NCI-H1092 treated with DMSO at 0.1 percent for 48 hours (cell line): ENCODE data around the gene ATP10B.
A peak's percentile ranks its signal among the peaks of the same experiment; 100 is the strongest.

Source experiments
- DNase-seq: peaks from one replicate; lab custom pipeline; 2025; lab: John Stamatoyannopoulos, UW

The ATP10B gene

DNA sequence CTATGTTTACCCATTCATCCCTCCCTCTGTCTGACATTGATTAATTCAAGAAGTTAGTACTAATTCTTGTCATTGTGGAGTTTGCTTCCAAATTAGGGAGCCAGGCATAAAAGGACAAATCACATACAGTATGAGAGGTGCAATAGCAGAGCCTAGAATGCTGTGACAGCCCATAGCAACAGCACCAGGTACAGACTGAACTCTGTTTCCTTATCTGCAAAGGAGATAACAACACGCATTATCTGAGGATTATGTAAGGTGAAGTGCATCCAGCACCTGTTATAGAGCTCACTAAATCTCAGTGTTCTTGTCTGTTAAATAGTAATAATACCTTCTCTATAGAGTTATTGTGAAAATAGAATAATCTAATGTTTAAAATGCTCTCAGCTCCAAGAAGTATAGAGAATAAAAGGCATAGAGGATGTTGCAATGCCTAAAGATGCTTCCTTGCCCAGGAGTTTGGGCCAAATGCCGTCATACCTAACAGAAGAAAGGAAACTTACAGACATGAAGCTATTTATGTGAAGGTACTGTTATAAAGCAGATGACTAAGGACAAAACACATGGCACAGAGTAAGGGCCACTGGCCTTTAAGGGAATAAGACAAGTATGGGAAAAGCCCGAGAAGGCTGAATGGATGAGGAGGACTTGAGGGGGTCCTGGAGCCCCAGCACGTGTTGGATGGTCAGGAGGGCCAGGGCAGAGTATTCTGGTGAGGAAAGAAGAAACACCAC is 214.5 kb downstream of the ATP10B start:
- no peak for DNase-seq

DNA sequence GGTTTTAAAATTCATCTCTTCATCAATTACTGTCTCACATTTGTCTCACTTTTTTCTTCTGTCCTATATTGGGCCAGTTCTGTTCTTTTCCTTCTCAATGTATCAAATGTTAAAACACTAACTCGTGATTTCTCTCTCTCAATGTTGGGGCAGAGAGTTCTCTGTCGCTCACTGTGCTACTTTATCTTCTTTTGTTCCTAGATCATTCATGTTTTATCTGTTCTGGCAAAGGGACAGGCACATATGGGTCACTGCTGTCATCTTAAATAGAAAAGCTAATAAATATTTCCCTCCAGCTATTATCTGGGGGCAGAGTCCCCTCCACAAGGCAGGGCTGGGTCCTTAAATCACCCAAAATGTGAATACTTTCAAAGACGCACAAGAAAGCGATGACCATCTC is 216.3 kb downstream of the ATP10B start:
- no peak for DNase-seq

DNA sequence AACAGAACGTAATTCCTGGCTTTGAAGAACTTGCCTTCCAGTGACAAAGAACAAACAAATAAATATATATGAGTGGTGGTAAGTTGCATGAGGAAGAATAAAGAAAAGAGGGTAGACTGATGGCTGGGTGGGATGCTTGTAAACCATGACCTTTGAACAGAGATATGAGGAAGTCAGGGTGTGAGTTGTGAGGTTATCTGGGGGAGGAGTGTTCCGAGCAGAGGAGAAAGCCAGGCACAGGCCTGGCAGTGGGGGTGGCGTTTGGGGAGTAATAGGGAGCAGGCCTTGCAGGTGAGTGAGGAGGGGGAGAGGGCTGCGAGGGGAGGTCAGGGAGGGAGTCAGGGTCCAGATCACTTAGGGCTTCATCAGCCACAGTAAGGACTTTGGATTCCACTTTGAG is 217.0 kb downstream of the ATP10B start:
- DNase-seq, result no peak

DNA sequence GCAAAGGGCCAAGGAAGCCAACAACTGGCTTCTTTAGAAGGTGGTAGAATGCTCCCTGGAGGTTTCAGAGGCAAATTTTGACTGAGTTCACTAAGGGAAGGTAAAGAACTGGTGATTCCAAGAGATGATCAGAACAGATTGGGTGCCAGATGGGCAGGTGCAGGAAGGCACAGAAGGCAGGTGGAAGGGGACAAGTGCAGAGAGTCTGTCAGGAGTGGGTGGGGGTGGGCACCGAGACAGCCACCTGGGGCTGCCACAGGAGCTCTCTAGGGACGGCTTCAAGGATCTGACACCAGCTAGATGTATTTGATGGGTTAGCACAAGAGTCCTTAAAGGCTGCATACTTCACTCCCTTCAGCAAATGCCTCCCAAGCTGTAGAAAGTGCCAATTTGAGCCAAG is 223.0 kb downstream of the ATP10B start:
- peak; percentile 27 for DNase-seq

DNA sequence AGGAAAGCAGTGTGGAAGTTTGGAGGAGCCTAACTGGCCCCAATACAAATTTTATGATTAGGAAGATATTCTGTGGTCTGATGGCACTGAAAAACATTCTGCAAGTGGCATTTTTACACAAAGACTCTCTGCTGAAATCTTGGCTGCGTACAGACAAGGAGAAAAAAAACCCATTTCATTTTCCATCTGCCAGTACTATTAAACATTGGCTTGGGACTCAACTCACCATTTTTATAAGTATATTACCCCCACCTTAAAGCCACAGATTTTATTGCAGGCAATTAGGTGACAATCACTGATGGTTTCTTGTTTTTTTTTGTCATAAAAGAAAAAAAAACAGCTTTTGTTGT is 223.4 kb downstream of the ATP10B start:
- no peak for DNase-seq

DNA sequence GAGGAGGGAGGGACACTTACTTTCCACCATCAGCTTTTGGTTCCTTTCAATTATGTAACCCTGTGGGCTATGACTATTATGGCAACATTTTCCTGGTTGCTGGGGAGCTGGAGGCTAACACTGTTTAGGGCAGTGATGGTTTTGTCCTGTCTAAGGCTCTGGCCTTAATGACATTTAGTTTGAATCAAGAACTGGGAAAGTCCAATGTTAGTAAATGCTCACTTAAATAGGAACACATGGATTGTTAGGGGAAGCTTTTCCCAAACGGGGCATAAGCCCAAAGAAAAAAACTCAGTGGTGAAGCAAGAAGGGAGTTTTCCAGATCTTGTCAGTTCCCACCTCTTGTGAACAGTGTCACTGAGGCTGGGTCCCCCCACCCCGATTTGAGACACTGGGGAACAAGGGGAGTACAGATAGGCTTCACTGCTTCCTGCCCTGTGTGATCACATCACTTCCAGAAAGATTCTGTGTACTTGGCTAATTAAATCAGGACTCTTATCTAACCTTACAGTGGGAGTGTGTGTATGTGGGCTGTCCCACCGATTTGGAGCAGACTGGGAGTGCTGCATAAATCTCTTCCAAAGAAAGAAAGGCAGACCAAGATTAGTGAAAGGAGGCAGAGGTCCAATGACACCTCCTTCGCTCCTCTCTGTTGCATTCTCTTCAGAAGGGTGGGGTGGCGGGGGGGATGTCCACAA is 223.9 kb downstream of the ATP10B start:
- DNase-seq, result no peak

DNA sequence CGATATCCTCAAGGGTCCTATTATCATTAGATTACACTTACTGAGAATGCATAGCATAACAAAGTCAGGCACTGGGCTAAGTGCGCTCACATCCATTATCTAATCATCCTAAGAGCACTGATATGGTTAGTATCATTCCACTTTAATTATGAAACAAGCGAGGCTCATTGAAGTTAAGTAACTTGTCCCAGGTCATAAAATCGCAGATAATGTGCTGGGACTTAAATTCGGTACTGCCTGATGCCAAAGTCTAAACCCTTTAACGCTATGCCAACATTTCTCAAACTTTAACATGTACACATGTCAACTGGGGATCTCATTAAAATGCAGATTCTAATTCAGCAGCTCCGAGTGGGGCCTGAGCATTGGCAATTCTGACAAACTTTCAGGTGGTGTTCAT is 225.7 kb downstream of the ATP10B start:
- DNase-seq, result no peak

DNA sequence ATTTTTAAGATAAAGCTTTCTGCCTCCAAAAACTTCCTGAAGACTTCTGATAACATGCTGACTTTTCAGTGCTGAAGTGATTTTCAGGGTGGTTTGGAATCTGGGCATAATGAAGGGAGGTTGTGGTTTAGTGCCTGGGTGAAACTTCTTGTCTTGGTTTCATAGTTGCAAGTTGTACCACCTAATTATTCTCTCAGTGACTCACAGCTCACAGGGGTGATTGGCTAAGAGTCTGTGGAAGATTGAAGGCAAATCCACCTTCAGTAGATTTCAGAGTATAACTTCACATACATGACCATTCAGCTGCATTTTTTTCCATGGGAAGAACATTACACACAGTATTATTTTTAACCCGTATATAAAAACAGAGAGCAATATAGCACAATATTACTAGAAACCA is 230.5 kb downstream of the ATP10B start:
- DNase-seq, result no peak

DNA sequence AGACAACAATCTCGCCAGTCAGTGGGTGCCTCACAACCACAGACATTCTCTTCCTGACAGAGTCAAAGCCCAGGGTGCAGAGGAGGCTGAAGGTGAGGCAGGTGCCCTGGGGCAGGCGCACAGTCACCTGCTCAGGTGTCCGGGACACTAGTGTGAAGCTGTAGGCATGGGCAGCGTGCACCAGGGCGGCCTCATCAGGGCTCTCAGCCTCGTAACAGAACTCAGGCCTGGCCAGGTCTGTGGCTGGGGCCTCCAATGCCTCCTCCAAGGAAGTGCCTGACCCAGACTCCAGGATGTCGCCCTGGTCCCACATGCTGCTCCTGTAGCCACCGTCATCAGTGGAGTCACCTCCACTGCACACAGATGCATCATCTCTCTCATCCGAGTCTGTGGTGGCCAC is 231.6 kb downstream of the ATP10B start:
- no peak for DNase-seq

DNA sequence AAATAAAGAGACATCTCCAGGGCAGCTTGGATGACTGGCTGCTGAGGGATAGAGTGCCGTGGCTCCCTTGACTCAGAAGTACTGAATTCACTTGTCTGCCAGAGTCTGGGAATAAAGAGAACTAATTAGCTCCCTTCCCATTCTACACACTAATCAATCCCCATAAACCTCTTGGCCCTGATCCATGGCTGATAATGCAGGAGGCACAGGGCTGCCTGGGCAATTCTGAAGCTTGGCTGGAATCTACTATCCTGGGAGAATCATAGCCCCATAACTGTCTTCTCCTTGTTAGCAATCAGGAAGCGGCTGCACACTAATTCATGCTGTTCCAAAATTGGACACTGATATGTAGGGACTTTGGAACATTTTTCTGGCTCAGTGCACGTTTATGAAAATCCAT is 232.6 kb downstream of the ATP10B start:
- peak; percentile 67 for DNase-seq

DNA sequence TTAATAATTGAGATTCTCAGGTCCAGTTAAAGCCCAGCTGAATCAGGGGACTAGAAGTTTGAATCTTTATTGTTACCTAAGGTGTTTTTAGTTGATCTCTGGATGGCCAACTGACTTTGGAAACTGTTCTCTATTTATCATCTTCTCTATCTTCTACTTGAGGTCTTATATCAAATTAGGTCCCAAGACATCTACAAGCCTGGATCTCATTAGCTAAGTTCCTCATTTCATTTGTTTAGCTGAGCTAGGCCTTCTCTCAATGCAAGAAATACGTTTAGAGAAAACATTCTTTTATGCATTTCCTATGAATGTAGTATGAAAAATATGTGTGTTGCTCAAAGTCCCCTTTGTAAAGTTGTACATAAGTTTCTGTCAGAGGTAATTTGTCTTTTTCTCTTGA is 233.7 kb downstream of the ATP10B start:
- no peak for DNase-seq

DNA sequence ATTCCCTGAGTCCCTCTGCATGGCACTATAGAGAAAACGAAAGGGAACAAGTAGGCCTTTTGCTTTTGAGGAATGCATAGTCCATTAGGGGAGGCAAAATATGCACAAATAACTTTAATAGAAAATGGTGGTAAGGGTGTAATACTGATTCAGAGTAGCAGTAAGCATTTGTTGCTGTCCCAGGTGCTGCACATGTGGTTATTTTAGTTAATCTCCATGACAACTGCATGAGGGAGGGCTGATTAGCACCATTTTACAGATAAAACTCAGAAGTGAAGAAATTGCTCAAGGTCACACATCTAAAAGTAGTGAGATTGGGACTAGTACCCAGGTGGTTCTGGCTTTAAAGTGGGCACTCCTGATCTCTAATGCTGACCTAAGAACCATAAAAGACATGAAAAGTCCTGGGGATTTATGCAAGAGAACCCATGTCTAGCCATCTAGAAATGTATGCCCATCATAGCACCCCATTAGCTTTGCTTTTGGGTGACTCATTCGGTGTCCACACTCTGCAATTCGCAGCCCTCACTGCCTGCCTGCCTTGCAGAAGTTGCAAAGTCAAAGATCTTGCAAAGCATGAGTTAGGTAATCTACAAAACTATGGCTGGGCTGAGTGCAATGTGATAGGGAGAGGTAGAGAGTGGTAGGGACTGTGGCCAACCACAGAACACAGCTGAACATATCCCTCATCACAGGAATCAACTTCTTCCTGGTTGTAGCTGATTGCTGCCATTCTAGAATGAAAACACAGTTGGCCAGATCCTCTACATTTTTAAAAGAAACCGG is 235.1 kb downstream of the ATP10B start:
- no peak for DNase-seq

DNA sequence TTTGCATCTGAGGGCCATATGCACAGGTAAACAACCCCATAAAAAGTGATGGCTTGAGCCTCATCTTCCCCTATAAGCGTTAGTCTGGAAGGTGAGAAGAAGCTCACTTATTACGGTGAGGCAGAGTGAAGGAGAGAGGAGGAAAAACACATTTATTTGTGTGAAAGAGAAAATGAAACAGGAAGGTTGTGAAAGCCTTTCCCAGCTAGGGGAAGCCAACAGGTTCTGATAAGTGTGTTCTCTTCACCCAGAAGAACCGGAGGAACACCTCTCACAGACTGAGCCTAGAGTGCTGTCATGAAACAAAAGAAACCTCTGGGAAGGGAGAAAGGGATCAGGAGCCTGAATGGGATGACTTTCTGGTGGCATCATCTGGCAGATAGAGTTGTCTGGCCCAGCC is 237.9 kb downstream of the ATP10B start:
- no peak for DNase-seq

DNA sequence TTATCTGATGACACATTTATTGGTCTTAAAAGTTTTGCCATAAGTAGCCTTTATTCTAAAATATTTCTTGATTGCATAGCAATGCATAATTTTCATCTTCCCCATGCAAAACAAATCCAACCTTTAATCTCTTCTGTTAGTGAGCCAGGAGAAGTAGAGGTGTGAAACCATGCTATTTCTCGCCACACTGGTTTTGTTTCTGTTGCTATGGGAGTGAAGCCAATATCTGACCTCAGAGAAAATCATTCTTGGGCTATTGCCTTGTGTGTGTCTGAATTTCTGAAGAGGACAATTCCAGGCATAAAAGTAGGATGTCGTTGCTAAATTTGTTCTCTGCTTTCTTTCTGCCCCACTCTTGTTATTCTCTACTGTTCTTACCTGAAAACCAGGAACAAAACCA is 246.7 kb downstream of the ATP10B start:
- DNase-seq, result no peak

DNA sequence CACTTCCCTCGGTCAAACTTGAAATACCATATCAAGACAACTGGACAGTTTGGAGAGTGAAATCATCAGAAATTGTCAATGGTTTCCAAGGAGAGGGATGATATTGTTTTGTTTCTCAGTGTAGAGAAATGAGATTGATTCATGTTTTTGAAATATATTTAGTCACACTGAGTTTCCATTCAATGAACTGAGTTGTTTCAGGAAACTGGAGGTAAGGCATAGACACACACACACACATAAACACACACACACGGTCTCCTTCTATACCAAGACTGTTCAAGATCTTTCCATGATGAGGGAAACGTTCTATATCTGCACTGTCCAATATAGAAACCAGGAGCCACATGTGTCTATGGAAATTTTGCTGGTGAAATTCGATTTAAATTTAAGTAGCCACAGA is 247.5 kb downstream of the ATP10B start:
- no peak for DNase-seq

DNA sequence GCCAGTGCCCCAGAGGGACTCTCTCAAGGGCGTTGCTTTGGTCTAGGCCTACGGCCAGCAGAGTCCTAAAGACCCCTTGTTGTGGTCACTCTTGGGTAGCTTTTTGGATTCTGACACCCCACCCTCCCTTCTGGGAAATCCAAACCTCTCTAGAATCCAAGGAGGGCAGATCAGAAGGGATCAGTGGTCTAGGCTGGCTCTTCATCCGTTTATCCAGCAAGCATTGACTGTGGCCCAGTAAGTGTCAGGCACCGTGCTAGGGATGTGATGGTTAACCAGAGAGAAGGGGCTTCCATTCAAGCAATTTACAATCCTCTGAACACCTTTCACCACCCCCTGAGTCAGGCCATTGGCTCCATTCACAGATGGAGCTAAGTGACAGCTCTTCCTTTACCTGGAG is 249.3 kb downstream of the ATP10B start:
- DNase-seq, result no peak

DNA sequence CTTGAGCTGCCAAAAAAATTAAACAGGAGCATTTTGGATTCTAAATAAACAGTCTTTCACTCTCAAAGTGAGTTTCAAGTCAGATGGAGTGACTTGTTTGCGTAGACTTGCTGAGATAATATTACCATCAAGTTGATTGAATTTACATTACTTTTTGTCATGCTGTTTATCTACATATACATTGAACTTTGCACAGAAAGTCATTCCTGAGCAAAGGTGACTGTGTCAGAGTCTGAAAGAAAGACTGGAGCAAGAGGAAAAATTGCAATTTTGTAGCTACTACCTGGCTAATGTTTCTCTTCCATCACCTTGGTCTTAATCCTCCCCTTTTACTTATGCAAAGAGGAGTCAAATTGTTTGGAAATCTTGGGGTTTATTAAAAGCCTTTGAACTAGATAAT is 251.0 kb downstream of the ATP10B start:
- DNase-seq, result no peak

DNA sequence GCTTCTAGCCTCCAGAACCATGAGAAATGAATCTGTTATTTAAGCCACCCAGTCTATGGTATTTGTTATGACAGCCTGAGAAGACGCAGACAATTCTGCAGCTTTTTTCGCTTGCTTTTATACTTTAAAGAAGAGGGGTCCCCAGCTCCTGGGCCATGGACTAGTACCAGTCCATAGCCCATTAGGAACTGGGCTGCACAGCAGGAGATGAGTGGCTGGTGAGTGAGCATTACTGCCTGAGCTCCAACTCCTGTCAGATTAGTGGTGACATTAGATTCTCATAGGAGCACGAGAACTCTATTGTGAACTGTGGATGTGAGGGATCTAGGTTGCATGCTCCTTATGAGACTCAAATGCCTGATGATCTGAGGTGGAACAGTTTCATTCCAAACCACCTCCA is 278.7 kb downstream of the ATP10B start:
- no peak for DNase-seq

DNA sequence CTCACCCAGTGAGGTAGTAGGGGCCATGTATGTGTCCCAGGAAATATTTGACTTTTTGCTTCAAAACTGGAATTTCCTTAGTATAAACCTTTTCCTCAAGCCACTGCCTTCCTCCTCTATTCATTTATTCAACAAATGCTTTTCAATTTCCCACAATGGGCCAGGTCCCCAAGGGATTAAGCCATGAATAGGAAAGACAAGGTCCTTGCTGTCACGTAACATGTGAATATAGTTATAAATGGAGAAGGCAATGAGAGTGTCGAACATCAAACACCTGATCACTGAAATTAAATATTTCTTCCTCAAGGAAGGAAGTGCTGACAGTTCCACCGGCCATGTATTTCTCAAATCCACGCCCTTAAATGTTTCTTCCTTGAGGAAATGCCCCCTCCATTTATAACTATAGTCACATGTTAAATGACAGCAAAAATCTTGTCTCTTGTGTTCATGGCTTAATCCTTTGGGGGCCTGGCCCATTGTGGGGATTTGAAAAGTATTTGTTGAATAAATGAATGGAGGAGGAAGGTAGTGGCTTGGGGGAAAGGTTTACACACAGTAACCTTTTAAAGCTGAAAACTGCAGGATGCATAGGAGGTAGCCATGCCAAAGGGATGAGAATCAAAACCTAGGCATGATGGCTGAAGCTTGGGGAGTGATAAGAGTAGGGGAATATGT is 284.8 kb downstream of the ATP10B start:
- DNase-seq, result no peak

DNA sequence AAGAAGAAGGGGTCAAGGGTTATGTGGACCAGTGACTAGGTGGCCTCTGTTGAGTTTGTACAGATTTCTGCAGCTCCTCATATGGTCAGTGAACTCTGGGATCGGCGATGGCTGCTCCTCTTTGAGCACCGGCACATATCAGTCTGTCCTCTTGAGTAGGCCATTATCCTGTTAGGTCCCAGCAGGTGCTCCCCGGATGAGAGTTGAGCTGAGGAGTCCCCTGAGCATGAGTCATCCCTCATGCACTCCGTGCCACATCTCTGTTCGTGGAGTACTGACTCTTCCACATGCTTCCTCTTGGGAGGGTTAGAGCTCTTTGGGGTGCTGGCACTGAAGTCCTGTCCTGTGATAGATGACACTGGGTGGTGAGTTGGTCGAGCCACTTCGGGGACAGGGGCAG is 286.6 kb downstream of the ATP10B start:
- no peak for DNase-seq

DNA sequence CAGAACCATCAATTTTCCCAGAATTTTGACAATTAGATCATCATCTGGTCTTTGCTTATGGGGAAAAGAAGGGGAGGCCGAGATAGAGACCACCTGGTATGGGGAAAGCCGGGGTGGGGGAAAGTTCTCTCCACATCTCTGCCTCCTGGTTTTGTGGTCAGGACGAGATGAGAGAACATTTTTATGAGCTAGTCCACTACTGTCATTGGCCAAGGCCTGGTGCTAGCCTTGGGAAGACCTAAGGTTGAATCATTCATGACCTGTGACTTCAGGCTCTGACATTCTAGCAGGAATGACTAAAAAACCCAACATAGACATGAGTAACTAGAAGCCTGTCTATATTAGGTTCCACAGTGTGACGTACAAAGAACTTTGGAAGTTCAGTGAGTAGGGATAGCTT is 295.2 kb downstream of the ATP10B start:
- no peak for DNase-seq

DNA sequence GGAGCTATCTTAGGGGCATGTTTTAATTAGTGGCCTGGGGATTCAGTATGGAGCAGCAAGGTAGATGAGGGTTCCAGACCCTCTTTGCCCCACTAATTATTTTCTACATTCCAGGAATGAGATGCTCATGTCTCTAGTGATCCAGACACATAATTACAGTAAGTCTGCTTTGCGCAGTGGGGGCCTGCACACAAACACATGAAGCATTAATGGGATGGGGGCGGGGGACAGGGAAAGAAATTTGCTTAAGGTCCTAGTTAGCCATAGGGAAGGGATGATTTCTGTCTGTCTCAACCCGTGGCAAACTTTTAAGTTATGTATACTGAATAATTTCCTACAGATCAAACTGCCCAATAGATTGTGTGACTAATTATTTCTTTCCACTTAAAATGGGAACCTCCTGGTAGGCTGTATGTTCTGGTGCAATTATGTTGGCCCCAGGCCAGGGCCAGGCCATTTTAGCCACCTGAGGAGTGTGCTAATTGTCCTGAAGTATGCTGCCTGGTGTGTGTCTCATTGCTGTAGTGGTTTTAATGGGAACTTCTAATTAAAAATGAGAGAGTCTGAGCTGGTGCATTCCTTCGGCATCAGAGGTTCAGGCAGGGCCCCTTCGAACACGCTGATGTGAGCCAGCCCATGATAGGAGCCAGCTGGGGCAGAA is 295.9 kb downstream of the ATP10B start:
- DNase-seq, result peak; percentile 6
